NCI-H748 treated with DMSO at 0.1 percent for 48 hours (cell line): ENCODE measurements around the gene PIM1.

Source experiments
- DNase-seq: peaks from one replicate; lab custom pipeline; 2025; lab: John Stamatoyannopoulos, UW

PIM1 gene

GRCh38 chr6:37222992-37223391 lies 53.0 kb downstream of the PIM1 start:
- no peak for DNase-seq
